NCI-H2081 treated with DMSO at 0.1 percent for 48 hours (cell line): ENCODE measurements around the gene RIC8B.
"Not testable (repeated sequence)": the region's sequence is repeated elsewhere in the genome, so short reads cannot be mapped to it uniquely, and the experiment has no call there.

ENCODE experiments used
- DNase-seq: peaks from one replicate; lab custom pipeline; 2025; lab: John Stamatoyannopoulos, UW

Gene RIC8B

GRCh38 chr12:106903241-106903945, 128.9 kb downstream of the RIC8B start:
- no peak for DNase-seq

DNA sequence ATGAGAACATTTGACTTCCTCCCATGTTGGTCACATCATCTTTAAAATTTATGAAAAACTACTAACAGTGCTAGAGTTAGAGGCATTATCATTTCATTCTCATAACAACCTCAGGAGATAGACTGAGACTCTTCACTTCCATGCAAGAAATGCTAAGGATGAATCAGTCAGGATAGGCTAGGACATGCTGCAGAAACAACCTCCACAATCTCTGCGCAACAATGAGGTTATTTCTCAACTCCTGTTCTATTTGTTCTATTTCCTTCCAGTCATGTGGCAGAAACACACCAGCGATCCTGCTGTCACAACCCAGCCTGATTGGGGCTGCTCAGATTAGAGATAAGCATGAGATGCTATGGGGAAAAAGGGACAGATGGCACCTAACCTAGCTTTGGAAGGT, 132.2 kb downstream of the RIC8B start:
- no peak for DNase-seq

GRCh38 chr12:106907411-106907810, 132.9 kb downstream of the RIC8B start:
- DNase-seq = no peak

- no peak for DNase-seq
These were observed 133.4 kb downstream of the RIC8B start for GRCh38 chr12:106907846-106908245.

- DNase-seq = no peak
These were observed 134.1 kb downstream of the RIC8B start for GRCh38 chr12:106908561-106908960.

DNA sequence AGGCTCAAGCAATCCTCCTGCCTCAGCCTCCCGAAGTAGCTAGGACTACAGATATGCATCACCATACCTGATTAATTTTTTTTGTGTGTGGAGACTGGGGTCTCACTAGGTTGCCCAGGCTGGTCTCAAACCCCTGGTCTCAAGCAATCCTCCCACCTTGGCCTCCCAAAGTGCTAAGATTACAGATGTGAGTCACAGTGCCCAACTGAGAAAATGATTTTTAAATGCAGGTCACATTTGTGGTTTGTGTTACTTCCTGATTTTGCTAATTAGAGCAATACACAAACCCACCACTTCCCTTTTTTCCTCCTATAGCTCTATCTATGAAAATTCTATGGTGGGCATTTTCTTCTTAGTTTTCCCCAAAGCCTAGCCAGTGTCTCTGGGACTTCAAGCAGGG, 135.7 kb downstream of the RIC8B start:
- no peak for DNase-seq

GRCh38 chr12:106911581-106911980, 137.1 kb downstream of the RIC8B start:
- DNase-seq = no peak

GRCh38 chr12:106913456-106913855, 139.0 kb downstream of the RIC8B start:
- no peak for DNase-seq

DNA sequence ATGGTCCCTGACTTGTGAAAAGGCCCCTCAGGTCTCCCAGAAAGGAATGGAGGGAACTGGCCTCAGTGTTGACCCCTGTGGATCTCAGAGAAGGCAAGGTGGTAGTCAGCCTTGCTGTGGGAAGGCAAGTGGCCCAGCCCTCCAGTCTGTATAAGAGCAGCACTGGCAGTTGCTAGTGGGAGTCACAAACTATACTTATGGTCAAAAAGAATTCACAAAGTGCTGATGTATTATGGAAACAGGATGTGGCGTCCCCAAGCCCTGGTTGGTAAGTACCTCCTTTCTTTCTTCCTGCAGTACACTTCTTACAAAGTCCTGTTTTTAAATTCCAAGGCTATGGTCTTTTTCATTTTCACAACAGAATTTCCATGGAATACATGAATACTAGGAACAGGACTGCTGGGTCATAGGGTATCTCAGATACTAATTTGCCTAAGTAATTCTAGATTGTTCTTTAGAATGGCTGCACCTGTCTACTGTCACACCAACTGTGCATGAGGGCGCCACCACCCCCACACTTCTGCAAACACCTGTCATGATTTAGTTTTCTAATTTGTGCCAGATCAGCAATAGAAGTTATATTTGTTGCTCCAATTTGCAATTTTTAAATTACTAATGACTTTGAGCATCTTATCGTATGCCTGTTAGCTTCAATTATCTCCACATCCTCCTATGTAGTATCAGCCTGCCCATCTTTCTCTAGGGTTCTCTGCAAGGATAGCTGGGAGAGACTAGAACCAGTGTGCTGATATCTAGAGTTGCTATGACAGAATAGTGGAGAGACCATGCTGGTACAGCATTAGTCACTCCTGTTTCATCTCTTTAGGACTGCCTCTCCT, 140.5 kb downstream of the RIC8B start:
- no peak for DNase-seq

DNA sequence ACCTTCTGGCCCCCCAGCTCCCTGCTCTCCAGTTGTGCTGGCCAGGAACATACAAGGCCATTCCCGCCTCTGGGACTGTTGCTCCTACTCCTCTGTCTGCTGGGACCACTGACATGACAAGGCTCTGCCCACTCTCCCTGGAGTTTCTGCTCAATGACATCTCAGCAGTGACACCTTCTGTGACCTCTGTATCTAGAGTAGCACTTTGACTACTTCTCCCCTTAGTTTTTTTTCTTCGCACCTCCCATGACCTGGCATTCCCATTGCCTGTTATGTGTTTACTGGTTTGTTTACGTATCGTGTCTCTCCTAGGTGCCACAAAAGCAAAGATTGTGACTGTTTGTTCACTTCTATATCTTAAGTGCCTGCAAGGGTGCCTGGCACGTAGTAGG, 141.1 kb downstream of the RIC8B start:
- no peak for DNase-seq

- no peak for DNase-seq
These were observed 143.0 kb downstream of the RIC8B start for GRCh38 chr12:106917503-106917902.

GRCh38 chr12:106918746-106919145, 144.3 kb downstream of the RIC8B start:
- DNase-seq = peak; percentile 45

DNA sequence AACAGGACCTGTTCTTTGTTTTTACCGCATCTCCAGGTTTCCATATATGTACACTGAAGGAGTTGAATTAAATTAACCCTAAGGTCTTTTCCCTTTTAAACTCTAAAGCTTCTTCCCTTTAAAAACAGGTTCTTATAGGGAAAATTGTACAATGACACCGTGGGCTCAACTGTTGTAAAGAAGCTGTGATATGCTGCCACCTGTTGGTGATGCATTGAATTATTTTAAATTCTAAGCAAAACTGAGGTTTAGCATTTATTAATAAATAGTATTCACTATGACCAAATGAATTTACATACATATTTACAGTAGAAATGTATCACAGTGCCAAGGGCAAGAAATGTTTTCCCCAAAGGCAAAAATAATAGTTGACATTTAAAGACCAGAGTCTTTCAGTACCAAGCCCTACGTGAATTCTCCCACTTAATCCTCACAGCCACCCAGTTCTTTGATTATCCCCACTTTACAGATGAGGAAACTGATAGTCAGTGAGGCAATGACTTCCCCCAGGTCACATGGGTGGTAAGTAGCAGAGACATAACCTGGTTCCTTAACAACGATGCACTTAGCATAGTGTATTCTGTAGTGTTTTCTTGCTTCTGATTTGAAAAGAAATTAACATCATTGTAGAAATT, 145.5 kb downstream of the RIC8B start:
- peak; percentile 45 for DNase-seq

- DNase-seq = not testable (repeated sequence)
These were observed 147.5 kb downstream of the RIC8B start for GRCh38 chr12:106921976-106922375.

- not testable (repeated sequence) for DNase-seq
These were observed 149.1 kb downstream of the RIC8B start for GRCh38 chr12:106923594-106923993.

GRCh38 chr12:106924268-106924861, 149.9 kb downstream of the RIC8B start:
- DNase-seq = no peak

GRCh38 chr12:106926657-106927056, 152.2 kb downstream of the RIC8B start:
- no peak for DNase-seq

- DNase-seq = no peak
These were observed 159.8 kb downstream of the RIC8B start for GRCh38 chr12:106934277-106934676.
